Frontal cortex (tissue), 4 donors: ENCODE measurements around the gene NAALADL1. TPM values are rescaled to one million over a fixed set of nuclear protein-coding genes. Genes with fewer than 3 reads are reported as not detected.

Source experiments
- DNase-seq, 2 donors: peaks; one replicate each; pipeline ENCODE4 v3.0.0; 2012; ENCODE audit warnings: low spot score in 2 of 2
- FAIRE-seq: peaks from 2 replicates; lab custom pipeline; 2012; peaks lifted over from hg19 to GRCh38; lab: Jason Lieb, UNC
- total RNA-seq: library from RNA; depleted of rRNA; stranded (reverse); fragments of >200 nt; gene quantifications from one replicate; pipeline ENCODE4 v1.2.3, GENCODE V29; 2014
- donor health status: control.
- donor health status: control.
- donor health status: control.

The NAALADL1 gene
- total RNA-seq, 1 donor from 2014 or later, result 4.1 TPM

GRCh38 chr11:65083834-65084597 lies 25.7 kb upstream of the NAALADL1 start, which contains the start of the genes CDCA5 and ZFPL1:
TSS of gene CDCA5 (minus strand) at chr11:65084040. CDS start at chr11:65083978, 62 bp downstream.
TSS of gene ZFPL1 (plus strand) at chr11:65084222. CDS start at chr11:65084699, 477 bp downstream.
- no peak for FAIRE-seq
- DNase-seq, result peak; percentile 97 to 99

GRCh38 chr11:65083134-65083833 lies 24.9 kb upstream of the NAALADL1 start:
- no peak for FAIRE-seq
- DNase-seq, result no peak

GRCh38 chr11:65078786-65079342 lies 20.5 kb upstream of the NAALADL1 start:
- DNase-seq (no peak), FAIRE-seq (no peak)

GRCh38 chr11:65078151-65078550 lies 19.8 kb upstream of the NAALADL1 start:
- DNase-seq (no peak), FAIRE-seq (no peak)

GRCh38 chr11:65077451-65077850 lies 19.1 kb upstream of the NAALADL1 start:
- DNase-seq (no peak), FAIRE-seq (no peak)

GRCh38 chr11:65072631-65072966 lies 14.2 kb upstream of the NAALADL1 start:
- FAIRE-seq (no peak), DNase-seq (no peak)

- DNase-seq (no peak), FAIRE-seq (no peak)
Measured at GRCh38 chr11:65071907-65072630, 13.7 kb upstream of the NAALADL1 start.

GRCh38 chr11:65069217-65069616 lies 10.9 kb upstream of the NAALADL1 start:
- no peak for DNase-seq
- no peak for FAIRE-seq

- no peak for DNase-seq
- no peak for FAIRE-seq
Measured at GRCh38 chr11:65067446-65067845, 9.1 kb upstream of the NAALADL1 start.

- FAIRE-seq (no peak), DNase-seq (no peak)
Measured at GRCh38 chr11:65066805-65067291, 8.5 kb upstream of the NAALADL1 start.

GRCh38 chr11:65066315-65066714 lies 8.0 kb upstream of the NAALADL1 start:
- no peak for FAIRE-seq
- no peak for DNase-seq

GRCh38 chr11:65065851-65066250 lies 7.5 kb upstream of the NAALADL1 start:
- FAIRE-seq (no peak), DNase-seq (no peak)

- FAIRE-seq, result no peak
- DNase-seq, result no peak
Measured at GRCh38 chr11:65064847-65065240, 6.5 kb upstream of the NAALADL1 start.

- FAIRE-seq, result no peak
- DNase-seq, result no peak
Measured at GRCh38 chr11:65063532-65063931, 5.2 kb upstream of the NAALADL1 start.

- DNase-seq (no peak), FAIRE-seq (no peak)
Measured at GRCh38 chr11:65060913-65061408, 2.6 kb upstream of the NAALADL1 start.

- DNase-seq (no peak), FAIRE-seq (no peak)
Measured at GRCh38 chr11:65059959-65060824, 1.8 kb upstream of the NAALADL1 start.

GRCh38 chr11:65059523-65059922 lies 1.2 kb upstream of the NAALADL1 start:
- DNase-seq (no peak), FAIRE-seq (no peak)

- FAIRE-seq (no peak), DNase-seq (no peak)
Measured at GRCh38 chr11:65058012-65058411, 341 bp downstream of the NAALADL1 start.

- DNase-seq (no peak), FAIRE-seq (no peak)
Measured at GRCh38 chr11:65057526-65057925, 827 bp downstream of the NAALADL1 start.
